ENCODE results near the gene VGLL4.

VGLL4 gene

DNA sequence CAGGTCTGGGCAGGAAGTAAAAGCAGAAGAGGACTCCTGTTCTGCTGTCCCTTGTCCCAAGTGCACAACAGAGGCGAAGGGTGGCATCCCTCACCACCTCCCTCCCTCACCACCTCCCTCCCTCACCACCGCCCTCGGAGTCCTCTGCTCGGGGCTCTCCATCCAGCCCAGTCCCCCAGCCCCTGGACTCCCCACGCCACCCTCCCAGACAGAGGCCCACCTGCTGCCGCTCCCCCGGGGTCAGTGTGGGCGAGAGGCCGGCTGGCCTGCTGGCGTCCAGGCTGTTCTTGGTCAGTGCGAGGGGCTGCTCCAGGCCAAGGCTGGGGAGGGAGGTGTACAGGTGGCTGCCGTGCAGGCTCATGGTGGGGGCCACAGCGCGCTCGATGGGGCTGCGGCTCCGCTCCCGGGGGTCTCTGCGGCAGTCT, 79.1 kb downstream of the VGLL4 start:
- DNase-seq (ENCODE audit: low read depth) = no peak

- DNase-seq (ENCODE audit: low read depth) = no peak
These were observed 79.9 kb downstream of the VGLL4 start for GRCh38 chr3:11563865-11564185.

GRCh38 chr3:11563159-11563864, 80.4 kb downstream of the VGLL4 start:
- DNase-seq (ENCODE audit: low read depth) = no peak

DNA sequence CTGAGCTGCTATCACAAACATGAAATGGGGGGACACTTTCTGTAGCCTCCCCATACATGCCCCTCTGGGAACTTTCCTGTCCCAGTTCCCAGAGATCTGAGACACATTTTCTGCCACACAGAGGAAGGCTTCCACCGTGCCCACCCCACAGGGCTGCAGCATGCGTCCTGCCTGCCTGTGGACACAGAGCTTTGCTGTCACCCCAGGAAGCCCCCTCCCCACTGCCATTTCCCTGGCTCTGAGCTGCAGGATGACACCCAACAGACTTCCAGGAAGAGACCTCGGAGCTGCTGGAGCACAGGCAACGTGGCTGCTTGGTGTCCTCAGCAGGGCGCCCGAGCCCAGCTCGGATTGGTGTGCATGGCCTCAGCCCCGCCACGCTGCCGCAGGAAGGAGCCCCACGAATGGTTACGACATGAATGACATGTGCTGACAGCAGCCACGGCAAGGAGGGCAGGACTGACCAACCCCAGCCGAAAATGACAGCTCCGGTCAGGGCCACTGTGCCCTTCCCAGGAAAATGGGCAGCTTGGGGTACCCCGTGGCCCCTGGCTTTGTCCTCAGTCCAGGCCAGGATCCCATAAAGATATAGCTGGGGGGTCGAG, 81.3 kb downstream of the VGLL4 start:
- DNase-seq (ENCODE audit: low read depth) = no peak

GRCh38 chr3:11560746-11561145, 83.0 kb downstream of the VGLL4 start:
- DNase-seq (ENCODE audit: low read depth) = no peak

DNA sequence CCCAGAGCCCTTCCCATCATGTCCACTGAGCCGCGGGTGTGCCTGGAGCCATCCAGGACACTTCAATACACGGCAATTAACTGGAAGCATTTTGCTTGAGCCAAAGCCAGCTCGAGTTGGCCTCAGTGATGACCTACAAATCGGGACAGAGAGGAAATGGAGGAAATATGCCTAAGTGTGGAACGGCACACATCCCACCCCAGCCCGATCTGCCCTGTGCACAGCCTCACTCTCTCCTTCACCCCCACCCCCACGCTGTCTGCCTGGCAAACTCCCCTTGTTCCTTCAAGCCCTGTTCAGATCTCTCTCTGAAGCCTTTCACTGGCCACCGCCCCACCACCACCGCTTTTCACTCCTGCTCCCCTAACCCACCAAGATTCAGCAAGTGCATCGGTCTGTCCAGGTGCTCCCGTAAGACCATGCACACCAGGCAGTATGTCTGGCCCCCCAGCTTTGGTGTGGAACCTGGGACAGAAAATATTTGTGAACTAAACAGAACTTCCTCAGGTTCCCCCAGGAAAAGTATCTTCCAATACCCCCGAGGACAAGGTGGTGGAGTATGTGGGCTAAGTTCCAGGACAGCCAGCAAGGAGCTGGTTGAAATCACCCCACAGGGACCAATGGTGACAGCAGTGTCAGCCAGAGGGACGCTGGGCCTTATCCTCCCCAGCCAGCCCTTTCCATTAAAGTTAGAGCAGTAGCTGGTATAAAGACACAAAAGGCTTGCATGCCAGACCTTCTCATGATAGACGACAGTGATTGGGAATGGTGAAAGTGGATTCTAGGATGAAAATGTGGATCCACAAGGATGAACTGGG, 83.7 kb downstream of the VGLL4 start:
- DNase-seq (ENCODE audit: low read depth) = no peak

GRCh38 chr3:11558918-11559815, 84.5 kb downstream of the VGLL4 start:
- no peak for DNase-seq (ENCODE audit: low read depth)

DNA sequence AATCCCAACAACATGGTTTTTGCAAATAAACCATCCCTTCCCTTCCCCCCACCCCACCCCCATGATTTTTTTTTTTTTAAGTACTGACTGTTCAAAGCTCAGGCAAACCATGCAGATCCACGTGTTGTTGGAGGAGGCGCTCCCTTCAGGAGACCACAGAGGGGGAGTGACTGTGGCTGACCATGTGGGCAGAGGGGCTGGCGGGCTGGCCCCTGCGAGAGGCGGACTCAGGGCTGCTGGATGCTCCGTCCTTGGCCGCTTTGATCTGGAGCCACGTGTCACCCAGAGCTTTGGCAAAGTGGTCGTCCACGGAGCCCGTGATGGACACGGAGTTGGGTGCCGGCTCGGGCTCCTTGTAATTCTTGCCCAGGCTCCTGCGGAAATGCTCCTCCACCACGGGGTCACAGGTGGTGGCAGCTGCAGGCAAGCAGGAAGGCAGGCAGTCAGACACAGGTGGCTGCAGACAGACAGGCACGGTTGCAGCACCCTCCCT, 85.3 kb downstream of the VGLL4 start:
- no peak for DNase-seq (ENCODE audit: low read depth)

DNA sequence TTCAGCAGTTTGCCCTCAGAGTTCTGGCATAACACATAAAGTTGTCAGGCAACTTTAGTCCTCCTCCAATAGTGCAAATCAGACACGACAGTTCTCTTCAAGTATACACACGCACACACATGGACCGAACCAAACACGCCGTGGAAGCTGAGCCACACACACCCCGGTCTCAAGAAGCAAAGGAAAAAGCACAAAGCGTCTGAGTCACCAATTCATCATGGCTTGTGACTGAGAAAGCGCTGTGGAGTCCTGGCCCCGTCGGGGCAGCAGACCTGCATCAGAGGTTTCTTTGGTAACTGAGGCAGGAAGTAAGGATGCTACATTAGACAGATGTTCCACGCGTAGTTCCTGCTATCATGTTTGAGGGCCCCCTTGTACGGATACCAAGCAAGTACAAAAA, 85.7 kb downstream of the VGLL4 start:
- no peak for DNase-seq (ENCODE audit: low read depth)

GRCh38 chr3:11556851-11557644, 86.7 kb downstream of the VGLL4 start:
- no peak for DNase-seq (ENCODE audit: low read depth)

- no peak for DNase-seq (ENCODE audit: low read depth)
These were observed 87.7 kb downstream of the VGLL4 start for GRCh38 chr3:11555881-11556633.

DNA sequence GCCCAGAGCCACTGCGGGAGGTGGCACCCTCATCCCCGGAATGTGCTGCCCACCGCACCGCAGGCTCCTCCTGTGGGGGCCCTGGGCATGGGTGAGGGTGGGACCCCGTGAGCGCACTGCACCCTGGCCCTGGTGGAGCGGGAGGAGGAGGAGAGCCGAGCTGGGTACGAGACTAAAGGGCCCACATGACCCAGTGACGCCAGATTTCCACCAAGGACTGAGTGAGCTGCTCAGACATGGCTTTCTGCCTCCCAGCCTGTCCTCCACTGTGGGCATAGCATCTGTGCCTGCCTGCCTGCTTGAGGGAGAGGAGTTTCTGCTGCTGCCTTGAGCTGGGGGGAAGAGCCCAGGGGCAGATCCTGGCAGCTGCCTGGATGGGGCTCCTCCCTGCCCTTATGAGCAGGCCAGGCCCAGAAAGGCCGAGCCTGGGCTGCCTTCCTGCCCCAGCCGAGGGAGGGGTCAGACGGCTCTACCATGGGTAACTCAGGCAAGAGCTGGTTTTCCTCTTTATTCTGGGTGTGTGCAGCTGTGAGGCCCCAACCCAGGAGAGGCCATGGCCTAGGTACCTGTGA, 88.4 kb downstream of the VGLL4 start:
- DNase-seq (ENCODE audit: low read depth) = no peak

GRCh38 chr3:11554666-11555065, 89.0 kb downstream of the VGLL4 start:
- DNase-seq (ENCODE audit: low read depth) = no peak

GRCh38 chr3:11554236-11554610, 89.5 kb downstream of the VGLL4 start:
- no peak for DNase-seq (ENCODE audit: low read depth)

- no peak for DNase-seq (ENCODE audit: low read depth)
These were observed 90.1 kb downstream of the VGLL4 start for GRCh38 chr3:11553436-11554235.

GRCh38 chr3:11552289-11553264, 91.1 kb downstream of the VGLL4 start:
- DNase-seq (ENCODE audit: low read depth) = no peak

DNA sequence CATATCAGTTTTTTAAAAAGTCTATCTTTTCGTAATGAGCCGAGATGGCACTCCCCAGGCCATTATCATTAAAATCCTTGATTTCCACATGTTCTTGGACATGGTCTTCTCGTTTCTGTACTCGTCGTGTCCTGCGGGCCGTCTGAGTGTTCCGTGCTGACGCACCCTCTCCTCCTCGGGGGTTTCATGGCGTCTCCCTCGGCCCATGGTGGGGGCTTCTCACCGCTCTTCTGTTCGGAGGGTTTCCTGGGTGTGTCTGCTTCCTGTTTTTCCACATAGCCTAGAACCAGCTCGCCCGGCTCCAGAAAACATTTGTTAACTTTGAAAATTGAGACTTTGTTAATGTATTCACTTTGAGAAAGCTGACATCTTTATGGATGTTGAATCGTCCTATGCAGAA, 92.7 kb downstream of the VGLL4 start:
- DNase-seq (ENCODE audit: low read depth) = no peak

- DNase-seq (ENCODE audit: low read depth) = no peak
These were observed 94.1 kb downstream of the VGLL4 start for GRCh38 chr3:11549580-11550140.

All from activated T-cell treated with anti-CD3 and anti-CD28 coated beads for 1 hour (primary cell).